KG1 (cell line): Measurements from ENCODE around the gene FIGN.

Source experiments
- DNase-seq: peaks from one replicate; lab custom pipeline; 2025; lab: John Stamatoyannopoulos, UW

Gene FIGN

DNA sequence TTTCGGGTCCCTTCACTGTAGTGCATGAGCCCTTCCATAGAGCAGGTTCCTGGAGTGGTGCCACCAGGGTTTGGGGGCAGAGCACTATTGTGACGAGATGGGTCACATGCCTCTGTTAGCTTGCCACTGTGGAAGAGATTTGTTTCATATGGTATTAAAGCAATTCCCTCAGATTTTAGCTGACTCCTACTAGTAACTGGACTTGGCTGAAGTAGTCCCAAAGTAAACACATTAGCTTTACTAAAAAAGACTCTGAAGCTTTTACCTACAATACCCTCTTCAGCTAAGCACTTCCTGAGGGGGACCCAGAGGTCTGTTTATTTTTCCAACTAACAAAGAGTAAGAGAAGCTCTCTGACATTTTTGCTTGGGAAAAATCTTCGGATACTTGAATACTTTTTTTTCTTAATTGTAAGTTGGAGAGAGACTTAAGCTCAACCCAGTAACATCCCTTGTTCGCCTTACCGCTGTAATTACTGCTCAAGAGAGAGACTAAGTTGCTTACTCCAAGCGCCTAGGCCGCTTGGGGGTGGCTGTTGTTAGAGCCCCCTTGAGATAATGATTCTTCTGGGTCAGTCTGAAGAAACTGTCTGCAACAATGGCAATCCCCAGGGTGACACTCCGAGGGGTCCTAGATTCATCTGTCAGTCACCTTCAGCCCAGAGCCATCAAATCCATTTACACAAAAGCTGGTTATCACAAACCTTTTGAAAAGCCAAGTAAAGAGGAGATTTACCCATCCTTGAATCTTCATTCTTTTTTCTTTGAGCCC is 177.4 kb downstream of the FIGN start:
- no peak for DNase-seq

DNA sequence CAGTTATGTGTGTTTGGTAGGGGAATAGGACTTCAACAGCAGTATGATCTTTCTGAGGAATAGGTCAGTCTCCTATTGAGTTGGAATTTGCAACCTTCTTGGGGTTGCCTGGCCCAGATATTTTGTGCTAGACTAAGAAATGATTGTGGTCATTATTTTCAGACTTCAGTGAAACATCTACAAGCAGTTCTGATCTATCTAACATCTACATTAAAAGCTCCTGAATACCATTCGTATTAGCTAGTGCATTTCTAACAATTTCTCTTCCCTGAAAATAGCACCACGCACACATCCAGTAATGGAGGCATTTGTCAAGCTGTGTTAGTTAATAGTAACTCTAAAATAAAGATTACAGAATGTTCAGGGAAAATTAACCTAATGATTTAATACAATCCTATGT is 179.3 kb downstream of the FIGN start:
- no peak for DNase-seq

DNA sequence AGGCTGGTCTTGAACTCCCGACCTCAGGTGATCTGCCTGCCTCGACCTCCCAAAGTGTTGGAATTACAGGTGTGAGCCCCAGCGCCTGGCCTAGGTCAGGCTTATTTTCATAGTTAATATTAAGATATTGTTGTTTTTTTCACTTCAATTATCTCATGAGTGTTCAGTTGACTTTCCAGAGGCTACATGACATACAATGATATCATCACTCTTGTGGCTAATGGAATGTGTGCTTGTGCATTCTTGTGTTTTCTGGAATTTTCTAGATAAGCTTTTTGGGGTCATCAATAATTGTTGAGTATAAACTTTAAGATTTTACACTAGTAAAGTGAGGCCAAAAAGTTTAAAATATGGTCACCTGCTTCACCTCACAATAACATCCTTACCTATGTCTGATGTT is 180.9 kb downstream of the FIGN start:
- no peak for DNase-seq

DNA sequence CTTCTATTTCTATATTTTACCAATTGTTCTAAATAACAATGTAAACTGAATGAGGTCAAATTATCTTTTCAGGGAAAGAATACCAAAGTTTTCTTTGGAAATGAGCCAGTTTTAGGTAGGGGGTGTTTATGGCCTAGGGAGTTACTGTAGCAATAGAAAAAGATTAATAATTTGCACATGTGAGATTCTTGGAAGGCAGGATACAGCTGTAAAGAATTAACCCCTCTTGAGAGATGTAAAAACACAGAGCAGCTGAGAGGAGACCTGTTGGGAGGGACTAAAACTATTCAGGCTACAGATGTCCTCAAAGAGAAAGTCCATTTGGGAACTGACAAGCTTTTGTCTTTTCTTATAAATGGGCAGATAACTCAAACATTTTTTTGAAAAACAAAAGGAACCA is 182.2 kb downstream of the FIGN start:
- DNase-seq, result no peak

- no peak for DNase-seq
Measured at GRCh38 chr2:163552758-163553157, 183.1 kb downstream of the FIGN start.

GRCh38 chr2:163551616-163552373 is 184.0 kb downstream of the FIGN start:
- DNase-seq, result no peak

GRCh38 chr2:163548970-163549369 is 186.8 kb downstream of the FIGN start:
- DNase-seq, result no peak
